ENCODE data around the gene NR5A2. TPM values are rescaled to one million over a fixed set of nuclear protein-coding genes. Genes with fewer than 3 reads are reported as not detected.

NR5A2 gene
- total RNA-seq, 1 donor, result not detected

GRCh38 chr1:200042552-200043335 lies 15.2 kb downstream of the NR5A2 start:
- H3K4me3 ChIP-seq (ENCODE audit: low read depth, low read length), result peak overlapping the region; percentile 32
- no peak for TF ChIP-seq CTCF (IDR thresholded peaks at IDR 0.05; ENCODE audit: insufficient read depth, low read depth, low read length)
- DNase-seq (ENCODE audit: low read depth), result no peak

- TF ChIP-seq CTCF (IDR thresholded peaks at IDR 0.05; ENCODE audit: insufficient read depth, low read depth, low read length), result no peak
- H3K4me3 ChIP-seq (ENCODE audit: low read depth, low read length), result no peak overlapping the region
- DNase-seq (ENCODE audit: low read depth), result no peak
Measured at GRCh38 chr1:200043336-200043668, 15.8 kb downstream of the NR5A2 start.

GRCh38 chr1:200046115-200046514 lies 18.6 kb downstream of the NR5A2 start:
- no peak overlapping the region for H3K4me3 ChIP-seq (ENCODE audit: low read depth, low read length)
- no peak for TF ChIP-seq CTCF (IDR thresholded peaks at IDR 0.05; ENCODE audit: insufficient read depth, low read depth, low read length)
- DNase-seq (ENCODE audit: low read depth), result no peak

GRCh38 chr1:200048244-200048643 lies 20.7 kb downstream of the NR5A2 start:
- TF ChIP-seq CTCF (IDR thresholded peaks at IDR 0.05; ENCODE audit: insufficient read depth, low read depth, low read length), result no peak
- no peak for DNase-seq (ENCODE audit: low read depth)
- no peak overlapping the region for H3K4me3 ChIP-seq (ENCODE audit: low read depth, low read length)

GRCh38 chr1:200049810-200050209 lies 22.3 kb downstream of the NR5A2 start:
- no peak for DNase-seq (ENCODE audit: low read depth)
- TF ChIP-seq CTCF (IDR thresholded peaks at IDR 0.05; ENCODE audit: insufficient read depth, low read depth, low read length), result no peak
- no peak overlapping the region for H3K4me3 ChIP-seq (ENCODE audit: low read depth, low read length)

GRCh38 chr1:200051620-200052019 lies 24.1 kb downstream of the NR5A2 start:
- no peak for TF ChIP-seq CTCF (IDR thresholded peaks at IDR 0.05; ENCODE audit: insufficient read depth, low read depth, low read length)
- no peak for DNase-seq (ENCODE audit: low read depth)
- no peak overlapping the region for H3K4me3 ChIP-seq (ENCODE audit: low read depth, low read length)

GRCh38 chr1:200053091-200053490 lies 25.6 kb downstream of the NR5A2 start:
- H3K4me3 ChIP-seq (ENCODE audit: low read depth, low read length), result no peak overlapping the region
- no peak for TF ChIP-seq CTCF (IDR thresholded peaks at IDR 0.05; ENCODE audit: insufficient read depth, low read depth, low read length)
- DNase-seq (ENCODE audit: low read depth), result no peak

Measured in fibroblast of villous mesenchyme (primary cell).